ENCODE results near the gene PLXNA2.

GRCh38 chr1:208079161-208079560 is 165.0 kb downstream of the PLXNA2 start:
- TF ChIP-seq CTCF (IDR thresholded peaks at IDR 0.05): no peak
- no peak for TF ChIP-seq POLR2A (IDR thresholded peaks at IDR 0.05)
